ENCODE results near the gene RITA1.

RITA1 gene

GRCh38 chr12:113154351-113154973, 31.1 kb upstream of the RITA1 start:
- no peak for DNase-seq (ENCODE audit: low read depth in 2 of 2)

- no peak for DNase-seq (ENCODE audit: low read depth in 2 of 2)
Observed at GRCh38 chr12:113155060-113155459, 30.5 kb upstream of the RITA1 start.

- DNase-seq (ENCODE audit: low read depth in 2 of 2): no peak
Observed at GRCh38 chr12:113155646-113156045, 29.9 kb upstream of the RITA1 start.

- no peak for DNase-seq (ENCODE audit: low read depth in 2 of 2)
Observed at GRCh38 chr12:113157218-113157859, 28.2 kb upstream of the RITA1 start.

- no peak for DNase-seq (ENCODE audit: low read depth in 2 of 2)
Observed at GRCh38 chr12:113158439-113159203, 26.9 kb upstream of the RITA1 start.

GRCh38 chr12:113159937-113160336, 25.6 kb upstream of the RITA1 start:
- no peak for DNase-seq (ENCODE audit: low read depth in 2 of 2)

GRCh38 chr12:113161415-113162016, 24.0 kb upstream of the RITA1 start:
- no peak for DNase-seq (ENCODE audit: low read depth in 2 of 2)

GRCh38 chr12:113162102-113163029, 23.2 kb upstream of the RITA1 start:
- no peak for DNase-seq (ENCODE audit: low read depth in 2 of 2)

GRCh38 chr12:113163030-113163360, 22.5 kb upstream of the RITA1 start:
- no peak for DNase-seq (ENCODE audit: low read depth in 2 of 2)

- DNase-seq (ENCODE audit: low read depth in 2 of 2): no peak
Observed at GRCh38 chr12:113164014-113164413, 21.5 kb upstream of the RITA1 start.

GRCh38 chr12:113165521-113166450, 19.7 kb upstream of the RITA1 start:
- no peak for DNase-seq (ENCODE audit: low read depth in 2 of 2)

- DNase-seq (ENCODE audit: low read depth in 2 of 2): no peak
Observed at GRCh38 chr12:113167868-113168267, 17.7 kb upstream of the RITA1 start.

- no peak for DNase-seq (ENCODE audit: low read depth in 2 of 2)
Observed at GRCh38 chr12:113169697-113170096, 15.8 kb upstream of the RITA1 start.

- DNase-seq (ENCODE audit: low read depth in 2 of 2): no peak
Observed at GRCh38 chr12:113170457-113170856, 15.1 kb upstream of the RITA1 start.

- no peak for DNase-seq (ENCODE audit: low read depth in 2 of 2)
Observed at GRCh38 chr12:113170926-113171325, 14.6 kb upstream of the RITA1 start.

GRCh38 chr12:113171543-113171942, 14.0 kb upstream of the RITA1 start:
- no peak for DNase-seq (ENCODE audit: low read depth in 2 of 2)

GRCh38 chr12:113172185-113172584, 13.3 kb upstream of the RITA1 start:
- DNase-seq (ENCODE audit: low read depth in 2 of 2): no peak

GRCh38 chr12:113173081-113173698, 12.3 kb upstream of the RITA1 start:
- DNase-seq (ENCODE audit: low read depth in 2 of 2): no peak

GRCh38 chr12:113174461-113175384, 10.8 kb upstream of the RITA1 start:
- DNase-seq (ENCODE audit: low read depth in 2 of 2): peak; percentile 55 to 56

Data from stimulated activated CD8-positive, alpha-beta memory T cell treated with anti-CD3 and anti-CD28 coated beads, Interleukin-7, amount 100 ng/mL, for 4 hours (primary cell).